GM23248 (cell line): ENCODE data around the gene ANXA6. TPM values are rescaled to one million over a fixed set of nuclear protein-coding genes. Genes with fewer than 3 reads are reported as not detected.
A peak's percentile ranks its signal among the peaks of the same experiment; 100 is the strongest.

ENCODE experiments used
- DNase-seq: peaks from one replicate; pipeline ENCODE4 v3.0.0-alpha.2; 2015
- H2AFZ ChIP-seq: fragments of 200-600 bp; sonication (generic); 2 replicates; pipeline ENCODE4 v1.6.1; 2016; ENCODE audit warnings: antibody characterized with exemption
- H3F3A ChIP-seq: fragments of 200-600 bp; sonication (generic); 2 replicates; pipeline ENCODE4 v1.6.1; 2016; ENCODE audit warnings: mild to moderate bottlenecking, antibody characterized with exemption, mixed run types; ENCODE audit not compliant: insufficient read depth
- H3K27ac ChIP-seq: fragments of 200-600 bp; sonication (generic); 2 replicates; pipeline ENCODE4 v1.5.1; 2016; ENCODE audit warnings: mild to moderate bottlenecking
- H3K27me3 ChIP-seq: fragments of 200-600 bp; sonication (generic); replicated peaks from 2 replicates; pipeline ENCODE4 v1.6.1; 2016; ENCODE audit warnings: mild to moderate bottlenecking; ENCODE audit not compliant: insufficient read depth
- H3K36me3 ChIP-seq: fragments of 200-600 bp; sonication (generic); 2 replicates; pipeline ENCODE4 v1.6.1; 2016; ENCODE audit warnings: low read depth, mild to moderate bottlenecking
- H3K4me1 ChIP-seq: fragments of 200-600 bp; sonication (generic); 2 replicates; pipeline ENCODE4 v1.6.1; 2016; ENCODE audit warnings: mild to moderate bottlenecking; ENCODE audit not compliant: insufficient read depth
- H3K4me2 ChIP-seq: fragments of 200-600 bp; sonication (generic); one replicate; pipeline ENCODE4 v1.6.1; 2016; ENCODE audit warnings: mild to moderate bottlenecking; ENCODE audit not compliant: unreplicated experiment
- H3K4me3 ChIP-seq: fragments of 200-600 bp; sonication (generic); 2 replicates; pipeline ENCODE4 v1.5.1; 2016; ENCODE audit warnings: mild to moderate bottlenecking
- H3K79me2 ChIP-seq: fragments of 200-600 bp; sonication (generic); 2 replicates; pipeline ENCODE4 v1.6.1; 2016; ENCODE audit warnings: mild to moderate bottlenecking; ENCODE audit not compliant: insufficient read depth
- H3K9ac ChIP-seq: fragments of 200-600 bp; sonication (generic); 2 replicates; pipeline ENCODE4 v1.6.1; 2016; ENCODE audit warnings: mild to moderate bottlenecking
- H3K9me2 ChIP-seq: fragments of 200-600 bp; sonication (generic); 2 replicates; pipeline ENCODE4 v1.6.1; 2016; ENCODE audit warnings: mixed run types, mild to moderate bottlenecking, moderate library complexity; ENCODE audit not compliant: insufficient read depth
- H3K9me3 ChIP-seq: fragments of 200-600 bp; sonication (generic); one replicate; pipeline ENCODE4 v1.6.1; 2017; ENCODE audit warnings: low read depth
- H4K20me1 ChIP-seq: fragments of 200-600 bp; sonication (generic); 2 replicates; pipeline ENCODE4 v1.6.0; 2016; ENCODE audit not compliant: insufficient read depth
- EZH2 ChIP-seq: fragments of 200-600 bp; sonication (generic); IDR thresholded peaks from 2 replicates; pipeline ENCODE4 v1.6.1; 2018; ENCODE audit warnings: antibody characterized with exemption, mild to moderate bottlenecking; ENCODE audit not compliant: insufficient read depth, poor library complexity, severe bottlenecking
- EZH2phosphoT487 ChIP-seq: fragments of 200-600 bp; sonication (generic); IDR thresholded peaks from 2 replicates; pipeline ENCODE4 v1.6.1; 2018; ENCODE audit warnings: antibody characterized with exemption, moderate library complexity, mild to moderate bottlenecking, low read depth; ENCODE audit not compliant: insufficient read depth
- WGBS, 2 experiments: methylation state at CpG; one replicate each; pipeline ENCODE4 v1.1.6; 2015 to 2017; ENCODE audit warnings: low lambda C conversion rate in 2 of 2, low coverage in 1 of 2; ENCODE audit errors: missing lambda C conversion rate in 2 of 2; 5-methylcytosine and 5-hydroxymethylcytosine counted together
- in situ Hi-C: fragments of 300-500 bp; cut with MboI; formaldehyde crosslinking; loops from 2 replicates; pipeline ENCODE4 v1.15.0; 2020
- polyA plus RNA-seq: library from polyadenylated mRNA; unstranded; fragments of >200 nt; fragmentation: Nextera tagmentation; extraction: Ambion mirVana; gene quantifications from 2 replicates; pipeline ENCODE4 v1.2.1, GENCODE V29; 2016
- total RNA-seq: library from RNA; depleted of rRNA; stranded (reverse); fragments of >200 nt; shearing (Covaris generic); gene quantifications from 2 replicates; pipeline ENCODE4 v1.2.3, GENCODE V29; 2014; rRNA removed

ANXA6 gene
- total RNA-seq (384 and 409 TPM in 2 replicates), polyA plus RNA-seq (183 and 190 TPM in 2 replicates)

GRCh38 chr5:151157426-151158286 is at the start of gene ANXA6:
Gene ANXA6 (minus strand): TSS chr5:151157779. CDS start chr5:151147901, 9,878 bp downstream.
- peak within 1 kb of the TSS; percentile 91 for H3K4me2 ChIP-seq
- peak within 1 kb of the TSS; percentile 98 for H2AFZ ChIP-seq
- in situ Hi-C loops: no loop called here
- H3K9me2 ChIP-seq: no peaks in the 10 kb centered on the region
- no peaks in the 10 kb centered on the region for H3K27me3 ChIP-seq
- peak within 1 kb of the TSS; percentile 91 for H3K4me3 ChIP-seq
- H3K79me2 ChIP-seq: peaks cover 58% of the 10 kb centered on the region
- peak within 1 kb of the TSS; percentile 66 for H3K27ac ChIP-seq
- peaks cover 16% of the 10 kb centered on the region; the same call in 1 of the 2 replicates for H3F3A ChIP-seq
- no peak for TF ChIP-seq EZH2
- TF ChIP-seq EZH2phosphoT487: no peak
- peak within 1 kb of the TSS; percentile 89 for H3K9ac ChIP-seq
- peak; percentile 97 for DNase-seq
- H4K20me1 ChIP-seq: no peaks in the 10 kb centered on the region
- 1% methylated on average over 54 to 57 of the region's 60 CpGs for WGBS, 2 experiments
- no peaks in the 10 kb centered on the region for H3K9me3 ChIP-seq
- peaks cover 25% of the 10 kb centered on the region for H3K4me1 ChIP-seq
- no peaks in the 10 kb centered on the region; the same call in 1 of the 2 replicates for H3K36me3 ChIP-seq

GRCh38 chr5:151205411-151205810 is 47.8 kb upstream of the ANXA6 start:
- no peak for TF ChIP-seq EZH2
- no peak for TF ChIP-seq EZH2phosphoT487
- no peaks in the 10 kb centered on the region for H3K9me2 ChIP-seq
- no peaks in the 10 kb centered on the region for H3K79me2 ChIP-seq
- H3K4me2 ChIP-seq: no peak overlapping the region
- no peaks in the 10 kb centered on the region for H3K9me3 ChIP-seq
- no peaks in the 10 kb centered on the region for H3F3A ChIP-seq
- no peak overlapping the region for H3K9ac ChIP-seq
- H4K20me1 ChIP-seq: no peaks in the 10 kb centered on the region
- H2AFZ ChIP-seq: no peak overlapping the region
- no peak for DNase-seq
- H3K27ac ChIP-seq: no peak overlapping the region
- no peaks in the 10 kb centered on the region for H3K4me1 ChIP-seq
- no peaks in the 10 kb centered on the region for H3K27me3 ChIP-seq
- 75% methylated on average over 10 of the region's 10 CpGs for WGBS, 2 experiments
- in situ Hi-C loops: no loop called here
- no peaks in the 10 kb centered on the region for H3K36me3 ChIP-seq
- H3K4me3 ChIP-seq: no peak overlapping the region

DNA sequence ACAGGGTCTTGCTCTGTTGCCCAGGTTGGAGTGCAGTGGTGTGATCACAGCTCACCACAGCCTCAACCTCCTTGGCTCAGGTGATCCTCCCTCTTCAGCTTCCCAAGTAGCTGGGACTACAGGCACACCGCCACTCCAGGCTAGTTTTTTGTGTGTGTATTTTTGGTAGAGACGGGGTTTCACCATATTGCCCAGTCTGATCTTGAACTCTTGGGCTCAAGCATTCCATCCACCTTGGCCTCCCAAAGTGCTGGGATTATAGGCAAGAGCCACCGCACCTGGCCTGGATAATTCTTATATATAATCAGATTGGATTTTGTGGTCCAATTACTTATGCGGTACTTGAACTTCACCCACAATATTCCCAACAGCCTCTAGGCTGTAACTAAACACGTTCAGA is 46.5 kb upstream of the ANXA6 start:
- Histone ChIP-seq H3K27ac (no peak overlapping the region), H3K36me3 (no peaks in the 10 kb centered on the region), H3F3A (no peaks in the 10 kb centered on the region), H2AFZ (no peak overlapping the region), H4K20me1 (no peaks in the 10 kb centered on the region), H3K79me2 (no peaks in the 10 kb centered on the region), H3K9ac (no peak overlapping the region), H3K4me2 (no peak overlapping the region), H3K4me3 (no peak overlapping the region), H3K27me3 (no peaks in the 10 kb centered on the region), H3K4me1 (no peaks in the 10 kb centered on the region), H3K9me2 (no peaks in the 10 kb centered on the region), H3K9me3 (no peaks in the 10 kb centered on the region)
- in situ Hi-C loops: no loop called here
- 76 to 78% methylated on average over 5 of the region's 5 CpGs for WGBS, 2 experiments
- DNase-seq: no peak
- TF ChIP-seq EZH2phosphoT487 (no peak), EZH2 (no peak)

DNA sequence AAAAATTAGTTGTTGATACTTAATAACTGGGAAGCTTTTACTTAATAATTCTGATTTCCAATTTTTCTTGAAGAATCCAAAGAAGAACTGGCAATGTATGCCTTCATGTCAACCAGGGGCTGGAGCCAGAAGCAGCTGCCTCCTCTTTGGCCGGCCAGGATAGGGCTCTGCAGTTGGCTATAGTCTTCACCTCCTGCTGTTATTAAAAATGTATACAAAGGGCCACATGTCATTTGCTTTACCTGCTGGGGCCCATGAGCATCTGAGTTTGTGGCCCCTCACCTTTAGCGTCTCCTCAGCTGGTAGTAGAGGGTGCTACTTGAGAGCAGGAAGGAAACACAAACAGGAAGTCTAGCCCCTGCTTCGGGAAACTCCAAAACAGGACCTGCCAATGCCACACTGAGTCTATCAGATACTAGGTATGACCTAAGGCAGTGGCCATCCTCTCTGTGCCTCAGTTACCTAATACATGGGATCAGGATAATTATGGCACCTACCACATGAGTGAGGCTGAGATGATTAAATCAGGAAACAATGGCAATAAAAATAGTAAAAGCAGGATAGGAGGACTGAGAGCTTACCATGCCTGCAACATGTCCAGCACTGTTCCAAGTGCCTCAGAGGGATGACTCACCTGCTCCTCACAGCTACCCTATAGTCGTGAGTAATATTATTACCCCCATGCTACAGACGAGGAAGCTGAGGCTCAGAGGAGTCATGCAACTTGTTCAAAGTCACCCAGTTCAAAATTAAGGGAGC is 45.0 kb upstream of the ANXA6 start:
- no peak overlapping the region for H3K4me2 ChIP-seq
- no peaks in the 10 kb centered on the region for H3K36me3 ChIP-seq
- H3K9me2 ChIP-seq: no peaks in the 10 kb centered on the region
- H3F3A ChIP-seq: no peaks in the 10 kb centered on the region
- no peak overlapping the region for H3K4me3 ChIP-seq
- DNase-seq: peak; percentile 86
- H3K9ac ChIP-seq: no peak overlapping the region
- H3K27me3 ChIP-seq: no peaks in the 10 kb centered on the region
- H3K79me2 ChIP-seq: no peaks in the 10 kb centered on the region
- H3K27ac ChIP-seq: no peak overlapping the region
- no peaks in the 10 kb centered on the region for H3K9me3 ChIP-seq
- no peaks in the 10 kb centered on the region for H3K4me1 ChIP-seq
- WGBS, 2 experiments: 33 to 38% methylated on average over 5 of the region's 5 CpGs
- TF ChIP-seq EZH2phosphoT487 (no peak), EZH2 (no peak)
- no peaks in the 10 kb centered on the region for H4K20me1 ChIP-seq
- no peak overlapping the region for H2AFZ ChIP-seq
- in situ Hi-C loops: no loop called here
